Measurements from ENCODE around the gene MYL6. TPM values are rescaled to one million over a fixed set of nuclear protein-coding genes. Genes with fewer than 3 reads are reported as not detected.

Gene MYL6
- total and polyA plus RNA-seq, 2 donors (not counting 3 experiments of a cell fraction or from before 2014, with no cell fraction given) = 2,543 to 8,470 TPM

GRCh38 chr12:56127485-56127887, 30.7 kb upstream of the MYL6 start:
- DNase-seq (ENCODE audit: low read depth, low spot score) = no peak
- Histone ChIP-seq H3K79me2 (ENCODE audit: control insufficient read depth, insufficient read depth, low read length) (peaks cover 19% of the 10 kb centered on the region), H3K9ac (replicated peaks; ENCODE audit: extremely low read depth, insufficient read depth, low read length) (peak overlapping the region; percentile 37), H3K4me3 (replicated peaks in 1 of 3; ENCODE audit: insufficient read depth in 1 of 3, low read depth in 1 of 3, low read length in 3 of 3) (peak overlapping the region in 2 of 3 experiments; percentile 20 to 48), H3K27me3 (ENCODE audit: control insufficient read depth in 2 of 2, insufficient read depth in 2 of 2, low read length in 2 of 2) (no peaks in the 10 kb centered on the region), H3K36me3 (ENCODE audit: control insufficient read depth in 2 of 2, extremely low read depth in 1 of 2, insufficient read depth in 2 of 2, low read length in 2 of 2) (peaks cover 4 to 20% of the 10 kb centered on the region in 2 experiments), H3K27ac (ENCODE audit: insufficient read depth, low read depth, low read length) (peak overlapping the region; percentile 46), H2AFZ (ENCODE audit: low read depth, low read length) (no peak overlapping the region), H3K4me1 (ENCODE audit: control insufficient read depth, extremely low read depth, insufficient read depth, low read length) (peaks cover 28% of the 10 kb centered on the region), H4K20me1 (replicated peaks; ENCODE audit: control insufficient read depth, extremely low read depth, insufficient read depth, low read length) (no peaks in the 10 kb centered on the region), H3K4me2 (ENCODE audit: insufficient read depth, low read length) (peak overlapping the region; percentile 82), H3K9me1 (replicated peaks; ENCODE audit: control insufficient read depth, extremely low read depth, insufficient read depth, low read length) (no peaks in the 10 kb centered on the region), H3K9me3 (replicated peaks; ENCODE audit: control insufficient read depth, insufficient read depth, low read length) (no peaks in the 10 kb centered on the region)
- ChIA-PET CTCF (interaction anchor here (0.6 to 3.1 kb wide), 17 partner anchors 9 to 389 kb away, joined by 3 to 40 read pairs (median 5); partner anchors contain the start of genes MYL6, MYL6B, RNF41 and SMARCC2), POLR2A (interaction anchor here (0.5 to 2.6 kb wide), 11 partner anchors 9 to 94 kb away, joined by 3 to 38 read pairs (median 5); partner anchors contain the start of genes MYL6, PA2G4, RNF41 and SMARCC2)
- no peak for TF ChIP-seq EZH2 (IDR thresholded peaks at IDR 0.05; ENCODE audit: borderline replicate concordance, low read depth, low read length, severe bottlenecking)
- TF ChIP-seq GATA2 (IDR thresholded peaks at IDR 0.05; ENCODE audit: insufficient read depth, insufficient read length, low read depth, low read length) = no peak
- TF ChIP-seq MYC (IDR thresholded peaks at IDR 0.05; ENCODE audit: low read depth, low read length) = no peak
- no peak for TF ChIP-seq FOS (IDR thresholded peaks at IDR 0.05; ENCODE audit: borderline replicate concordance, insufficient read depth, low read length)
- TF ChIP-seq MAX (IDR thresholded peaks at IDR 0.05; ENCODE audit: insufficient read depth, insufficient read length) = no peak
- TF ChIP-seq CTCF (IDR thresholded peaks at IDR 0.05; ENCODE audit: extremely low read depth in 1 of 2, insufficient read depth in 1 of 2, low read depth in 1 of 2, low read length in 2 of 2) = no peak
- TF ChIP-seq POLR2AphosphoS5 (IDR thresholded peaks at IDR 0.05; ENCODE audit: insufficient read depth, low read depth, low read length) = no peak
- TF ChIP-seq JUN (IDR thresholded peaks at IDR 0.05; ENCODE audit: borderline replicate concordance, insufficient read depth, insufficient read length, low read depth) = no peak
- TF ChIP-seq POLR2A (IDR thresholded peaks at IDR 0.05; ENCODE audit: low read depth, low read length) = no peak
- intact Hi-C loops (cut with micrococcal nuclease) (no loop called here), dilution Hi-C loops (cut with MboI; ENCODE audit: extremely low pct_ligation_motif_present, low sequenced_read_pairs) (no loop called here)
- FAIRE-seq = no peak
- BruUV-seq (replicated peaks) = TSS peak; percentile 92
